Measurements from ENCODE around the gene GJB6. TPM values are rescaled to one million over a fixed set of nuclear protein-coding genes. Genes with fewer than 3 reads are reported as not detected.
A peak's percentile ranks its signal among the peaks of the same experiment; 100 is the strongest.
"Not testable (repeated sequence)": the region's sequence is repeated elsewhere in the genome, so short reads cannot be mapped to it uniquely, and the experiment has no call there.

The GJB6 gene
- total RNA-seq (2012; rRNA removed) (not detected in 2 replicates), polyA plus RNA-seq (2012; rRNA removed) (not detected in 2 replicates), Bru-seq, nascent RNA (not detected), BruChase-seq, experiment 1, labeled RNA remaining after a 6-hour chase (not detected), BruChase-seq, experiment 2, labeled RNA remaining after a 2-hour chase (not detected)
- polyA plus RNA-seq (2012; cell fraction: cytosol; rRNA removed) = not detected in 2 replicates
- not detected in 2 replicates for polyA plus RNA-seq (2012; cell fraction: nucleus; rRNA removed; ENCODE audit: low replicate concordance)
- long read RNA-seq = 0 reads

GRCh38 chr13:20231839-20232555 is at the start of gene GJB6:
Gene GJB6 (minus strand): TSS chr13:20232319. CDS start chr13:20223480, 8,839 bp downstream.
- in situ Hi-C loops (cut with MboI; ENCODE audit: low sequenced_read_pairs) = no loop called here
- intact Hi-C loops (cut with micrococcal nuclease) = no loop called here
- no peak within 1 kb of the TSS for H3K4me2 ChIP-seq (ENCODE audit: low read depth, low read length)
- no peak within 1 kb of the TSS for H2AK5ac ChIP-seq (ENCODE audit: low read depth, low read length)
- H2AFZ ChIP-seq (replicated peaks; ENCODE audit: low read length, poor library complexity) = no peak within 1 kb of the TSS
- no peak within 1 kb of the TSS for H3K56ac ChIP-seq (ENCODE audit: extremely low read depth, insufficient read depth, low read length)
- H3K79me1 ChIP-seq (ENCODE audit: low read depth in 1 of 2, low read length in 2 of 2) = no peaks in the 10 kb centered on the region
- no peaks in the 10 kb centered on the region for H4K20me1 ChIP-seq (ENCODE audit: insufficient read depth, low read length)
- H3K23ac ChIP-seq (ENCODE audit: low read depth, low read length) = 0 out of 2 replicates have a peak within 1 kb of the TSS, but pooled peaks have one; percentile 24
- POLR2A ChIA-PET (ENCODE audit: unreplicated experiment) = no interaction called here
- H3K27me3 ChIP-seq (ENCODE audit: control insufficient read depth, insufficient read depth, low read length) = peaks cover 67% of the 10 kb centered on the region
- no peak within 1 kb of the TSS for H2BK15ac ChIP-seq (ENCODE audit: low read depth, low read length)
- ATAC-seq (ENCODE audit: low read depth) (no peak), DNase-seq (no peak)
- H3K36me3 ChIP-seq (ENCODE audit: control insufficient read depth, insufficient read depth, low read length) = no peaks in the 10 kb centered on the region
- no peak within 1 kb of the TSS for H3K27ac ChIP-seq (ENCODE audit: insufficient read depth, low read length)
- dilution Hi-C loops (cut with HindIII; ENCODE audit: low sequenced_read_pairs, unreplicated experiment) = no loop called here
- CTCF ChIA-PET = no interaction called here
- BruUV-seq (replicated peaks) = no TSS peak
- H3K9ac ChIP-seq (ENCODE audit: low read depth, low read length) = no peak within 1 kb of the TSS
- no peak within 1 kb of the TSS for H4K8ac ChIP-seq (ENCODE audit: low read depth in 2 of 2, low read length in 2 of 2)
- no peak within 1 kb of the TSS for H3K4ac ChIP-seq (ENCODE audit: low read depth, low read length)
- H2BK120ac ChIP-seq (ENCODE audit: low read depth, low read length) = no peak within 1 kb of the TSS
- no peak within 1 kb of the TSS for H3K18ac ChIP-seq (ENCODE audit: low read depth, low read length)
- H2AK9ac ChIP-seq (replicated peaks; ENCODE audit: low read depth, low read length, poor library complexity) = no peak within 1 kb of the TSS
- no peaks in the 10 kb centered on the region for H3K9me1 ChIP-seq (ENCODE audit: insufficient read depth, low read length)
- H4K91ac ChIP-seq (ENCODE audit: insufficient read depth, low read depth, low read length) = no peak within 1 kb of the TSS
- H3K4me1 ChIP-seq (ENCODE audit: control insufficient read depth, insufficient read depth, low read length) = no peaks in the 10 kb centered on the region
- no peak within 1 kb of the TSS for H3K14ac ChIP-seq (replicated peaks; ENCODE audit: low read depth, low read length)
- H2BK20ac ChIP-seq (ENCODE audit: low read depth, low read length) = no peak within 1 kb of the TSS
- TF ChIP-seq MAZ (IDR thresholded peaks at IDR 0.05; ENCODE audit: borderline replicate concordance, low read depth, low read length) (no peak), CHD1 (IDR thresholded peaks at IDR 0.05; ENCODE audit: low read depth, low read length) (no peak)
- H4K5ac ChIP-seq (ENCODE audit: low read depth, low read length) = no peak within 1 kb of the TSS
- no peaks in the 10 kb centered on the region for H3K9me3 ChIP-seq (ENCODE audit: control insufficient read depth, insufficient read depth, low read length)
- 2% methylated on average over 52 of the region's 85 CpGs; no CpG with 5 or more reads in 1 of the 2 experiments for WGBS, 2 experiments (ENCODE audit: extremely low coverage in 2 of 2, insufficient read length in 1 of 2)
- no peak within 1 kb of the TSS for H3K4me3 ChIP-seq (ENCODE audit: insufficient read depth, low read depth, low read length)
- no peak within 1 kb of the TSS for H2BK5ac ChIP-seq (ENCODE audit: low read depth, low read length, poor library complexity, severe bottlenecking)

GRCh38 chr13:20276901-20277300 is 44.8 kb upstream of the GJB6 start:
- CTCF ChIA-PET; H3K4ac ChIP-seq (ENCODE audit: low read depth, low read length); in situ Hi-C loops (cut with MboI; ENCODE audit: low sequenced_read_pairs); intact Hi-C loops (cut with micrococcal nuclease); H2BK15ac ChIP-seq (ENCODE audit: low read depth, low read length); H2BK20ac ChIP-seq (ENCODE audit: low read depth, low read length); H4K20me1 ChIP-seq (ENCODE audit: insufficient read depth, low read length); H4K8ac ChIP-seq (ENCODE audit: low read depth in 2 of 2, low read length in 2 of 2); H3K9ac ChIP-seq (ENCODE audit: low read depth, low read length); ATAC-seq (ENCODE audit: low read depth); H2AK9ac ChIP-seq (replicated peaks; ENCODE audit: low read depth, low read length, poor library complexity); H3K4me3 ChIP-seq (ENCODE audit: insufficient read depth, low read depth, low read length); H4K91ac ChIP-seq (ENCODE audit: insufficient read depth, low read depth, low read length); H3K27ac ChIP-seq (ENCODE audit: insufficient read depth, low read length); H2AFZ ChIP-seq (replicated peaks; ENCODE audit: low read length, poor library complexity); dilution Hi-C loops (cut with HindIII; ENCODE audit: low sequenced_read_pairs, unreplicated experiment); H2BK120ac ChIP-seq (ENCODE audit: low read depth, low read length); H3K56ac ChIP-seq (ENCODE audit: extremely low read depth, insufficient read depth, low read length); H3K9me1 ChIP-seq (ENCODE audit: insufficient read depth, low read length); H2AK5ac ChIP-seq (ENCODE audit: low read depth, low read length); H3K23ac ChIP-seq (ENCODE audit: low read depth, low read length); H4K5ac ChIP-seq (ENCODE audit: low read depth, low read length); H3K18ac ChIP-seq (ENCODE audit: low read depth, low read length); H3K79me1 ChIP-seq (ENCODE audit: low read depth in 1 of 2, low read length in 2 of 2); H3K4me1 ChIP-seq (ENCODE audit: control insufficient read depth, insufficient read depth, low read length); H3K9me3 ChIP-seq (ENCODE audit: control insufficient read depth, insufficient read depth, low read length); BruUV-seq (replicated peaks); H2BK5ac ChIP-seq (ENCODE audit: low read depth, low read length, poor library complexity, severe bottlenecking); POLR2A ChIA-PET (ENCODE audit: unreplicated experiment); H3K4me2 ChIP-seq (ENCODE audit: low read depth, low read length); H3K14ac ChIP-seq (replicated peaks; ENCODE audit: low read depth, low read length); DNase-seq; H3K36me3 ChIP-seq (ENCODE audit: control insufficient read depth, insufficient read depth, low read length): not testable (repeated sequence)
- peaks cover 17% of the 10 kb centered on the region for H3K27me3 ChIP-seq (ENCODE audit: control insufficient read depth, insufficient read depth, low read length)
- WGBS, 2 experiments (ENCODE audit: extremely low coverage in 2 of 2, insufficient read length in 1 of 2) = no CpG with 5 or more reads among the region's 5 CpGs

Data from IMR-90 (cell line).